ENCODE results near the gene C1QL3. TPM values are rescaled to one million over a fixed set of nuclear protein-coding genes. Genes with fewer than 3 reads are reported as not detected.

C1QL3 gene
- total RNA-seq, 1 donor from 2014 or later = 0.39 TPM

GRCh38 chr10:16493884-16494536 lies 27.7 kb downstream of the C1QL3 start:
- no peak for DNase-seq (ENCODE audit: low spot score)

DNA sequence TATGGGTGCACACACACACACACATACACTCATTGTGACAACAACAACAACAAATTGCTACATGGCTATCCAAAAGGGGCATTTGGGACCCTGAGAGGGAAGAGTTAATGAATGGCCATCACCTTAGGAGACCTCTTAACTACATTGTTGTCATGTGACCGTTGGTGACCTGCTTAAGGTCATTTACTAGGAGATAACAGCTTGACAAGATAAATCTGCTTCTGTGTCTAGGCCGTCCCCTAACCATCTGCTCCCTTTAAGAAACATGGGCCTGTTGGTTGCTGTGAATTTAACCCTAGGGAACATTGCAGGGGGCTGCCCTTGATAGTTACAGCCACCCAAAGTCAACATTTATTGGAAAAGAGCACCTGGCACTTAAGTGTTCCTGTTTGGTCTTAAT lies 29.7 kb downstream of the C1QL3 start:
- no peak for DNase-seq (ENCODE audit: low spot score)

GRCh38 chr10:16490511-16490910 lies 31.2 kb downstream of the C1QL3 start:
- no peak for DNase-seq (ENCODE audit: low spot score)

GRCh38 chr10:16483241-16483917 lies 38.3 kb downstream of the C1QL3 start:
- DNase-seq (ENCODE audit: low spot score) = no peak

DNA sequence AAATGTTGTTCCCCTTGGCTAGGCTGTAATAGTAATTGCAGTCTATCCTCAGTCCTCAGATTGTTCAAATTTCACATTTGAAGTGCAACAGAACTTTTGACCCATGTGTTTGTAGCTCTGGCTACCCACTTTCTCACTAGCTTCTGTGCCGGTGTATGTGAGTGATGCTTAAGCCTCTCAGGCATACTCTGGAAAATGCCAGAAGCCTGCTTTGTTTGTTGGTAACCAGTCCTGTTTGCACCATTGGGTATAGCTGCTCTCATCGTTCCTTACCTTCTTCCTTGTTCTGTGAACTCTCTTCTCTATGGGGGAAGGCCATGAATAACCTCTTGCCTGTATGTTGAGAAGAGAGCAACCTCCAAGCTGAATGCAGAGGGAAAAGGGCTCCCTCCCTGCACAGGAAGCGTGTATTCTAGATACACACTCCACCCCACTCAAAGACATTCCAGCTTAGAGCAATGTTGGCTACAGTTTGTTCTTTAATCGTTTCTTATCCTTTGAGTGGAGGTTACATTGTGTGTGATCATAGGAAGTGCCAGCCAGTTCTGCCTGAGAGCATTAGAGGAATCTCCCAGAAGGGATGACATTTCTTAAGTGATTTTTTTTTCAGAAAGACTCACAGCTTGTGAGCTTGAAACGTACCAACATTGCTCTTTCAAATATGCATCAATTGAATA lies 40.5 kb downstream of the C1QL3 start:
- DNase-seq (ENCODE audit: low spot score) = no peak

DNA sequence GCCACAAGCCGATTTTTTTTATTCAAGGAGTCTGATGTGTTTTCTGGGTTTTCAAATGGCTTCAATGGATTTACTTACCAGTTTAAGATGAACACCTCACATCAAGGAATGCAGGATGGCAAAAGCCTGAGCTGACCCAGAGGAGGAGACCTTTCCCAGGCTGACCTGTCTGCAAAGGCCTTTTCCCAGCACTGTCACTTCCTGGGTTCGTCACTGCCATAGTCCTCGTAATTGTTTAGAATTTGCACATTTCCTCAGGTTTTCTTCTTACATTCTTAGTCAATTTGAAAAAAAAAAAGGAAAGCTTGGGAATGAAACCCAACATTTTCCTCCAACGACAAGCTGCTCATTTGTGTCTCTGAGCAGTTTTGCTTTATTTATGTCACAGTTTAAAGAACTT lies 42.9 kb downstream of the C1QL3 start:
- DNase-seq (ENCODE audit: low spot score) = no peak

- no peak for DNase-seq (ENCODE audit: low spot score)
Observed at GRCh38 chr10:16477757-16478156, 43.9 kb downstream of the C1QL3 start.

- no peak for DNase-seq (ENCODE audit: low spot score)
Observed at GRCh38 chr10:16472828-16473227, 48.9 kb downstream of the C1QL3 start.

- DNase-seq (ENCODE audit: low spot score) = no peak
Observed at GRCh38 chr10:16470747-16471146, 50.9 kb downstream of the C1QL3 start.

GRCh38 chr10:16466001-16466400 lies 55.7 kb downstream of the C1QL3 start:
- DNase-seq (ENCODE audit: low spot score) = no peak

Other genes starting within 250 kb of the C1QL3 start
- 35.7 TPM for gene PTER, start 84.9 kb downstream of the C1QL3 start, total RNA-seq

All from ureter (tissue), 1 donor.